ENCODE results near the gene NYNRIN.

NYNRIN gene

DNA sequence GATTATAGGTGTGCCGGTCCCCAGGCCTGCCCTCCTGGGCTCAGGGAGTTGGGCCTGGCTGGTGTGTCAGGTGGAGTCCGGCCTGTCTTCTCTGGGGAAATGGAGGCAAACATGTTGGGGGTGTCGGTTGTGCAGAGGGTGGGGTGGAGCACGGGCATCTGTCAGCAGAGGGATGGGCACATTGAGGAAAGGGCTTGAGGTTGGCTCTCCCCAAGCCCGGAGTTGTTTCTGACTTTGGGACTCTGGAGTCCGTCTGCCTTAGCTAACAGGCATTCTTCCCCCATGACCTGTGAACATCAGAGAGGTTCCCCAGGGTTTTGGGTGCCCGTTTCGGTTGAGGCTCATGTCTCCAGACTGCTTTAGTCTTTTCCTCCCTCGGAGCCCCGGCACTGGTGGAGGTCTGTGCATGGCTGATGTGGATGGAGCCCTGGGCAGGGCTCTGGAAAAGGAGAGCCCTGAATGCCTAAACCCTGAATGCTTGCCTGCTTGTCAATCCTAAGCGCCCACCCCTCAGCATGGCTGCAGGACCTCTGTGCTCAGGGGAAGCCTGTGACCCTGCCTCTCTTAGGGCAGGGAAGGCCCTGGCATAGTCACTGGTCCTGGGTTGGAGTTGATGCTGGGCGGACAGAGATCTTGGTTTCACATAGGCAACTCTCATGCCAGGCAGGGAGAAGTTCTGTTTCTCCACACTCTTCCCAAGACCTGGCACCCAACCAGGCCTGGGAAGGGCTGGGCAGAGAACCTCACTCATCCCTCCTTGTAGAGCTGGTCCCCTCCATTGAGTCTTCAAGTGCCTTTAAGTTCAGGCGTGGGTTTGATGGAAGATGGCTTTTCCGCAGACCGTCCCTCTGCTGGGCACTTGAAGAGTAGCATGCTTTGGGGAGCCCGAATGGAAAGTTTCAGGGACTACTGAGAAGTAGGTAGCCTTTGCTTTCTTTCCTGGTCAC lies 12.9 kb downstream of the NYNRIN start:
- H3K4me3 ChIP-seq (ENCODE audit: low read depth, low read length) = no peak overlapping the region
- TF ChIP-seq, protein P1, sequence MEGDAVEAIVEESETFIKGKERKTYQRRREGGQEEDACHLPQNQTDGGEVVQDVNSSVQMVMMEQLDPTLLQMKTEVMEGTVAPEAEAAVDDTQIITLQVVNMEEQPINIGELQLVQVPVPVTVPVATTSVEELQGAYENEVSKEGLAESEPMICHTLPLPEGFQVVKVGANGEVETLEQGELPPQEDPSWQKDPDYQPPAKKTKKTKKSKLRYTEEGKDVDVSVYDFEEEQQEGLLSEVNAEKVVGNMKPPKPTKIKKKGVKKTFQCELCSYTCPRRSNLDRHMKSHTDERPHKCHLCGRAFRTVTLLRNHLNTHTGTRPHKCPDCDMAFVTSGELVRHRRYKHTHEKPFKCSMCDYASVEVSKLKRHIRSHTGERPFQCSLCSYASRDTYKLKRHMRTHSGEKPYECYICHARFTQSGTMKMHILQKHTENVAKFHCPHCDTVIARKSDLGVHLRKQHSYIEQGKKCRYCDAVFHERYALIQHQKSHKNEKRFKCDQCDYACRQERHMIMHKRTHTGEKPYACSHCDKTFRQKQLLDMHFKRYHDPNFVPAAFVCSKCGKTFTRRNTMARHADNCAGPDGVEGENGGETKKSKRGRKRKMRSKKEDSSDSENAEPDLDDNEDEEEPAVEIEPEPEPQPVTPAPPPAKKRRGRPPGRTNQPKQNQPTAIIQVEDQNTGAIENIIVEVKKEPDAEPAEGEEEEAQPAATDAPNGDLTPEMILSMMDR (IDR thresholded peaks at IDR 0.05; ENCODE audit: low read depth, low read length) = peak; percentile 82

DNA sequence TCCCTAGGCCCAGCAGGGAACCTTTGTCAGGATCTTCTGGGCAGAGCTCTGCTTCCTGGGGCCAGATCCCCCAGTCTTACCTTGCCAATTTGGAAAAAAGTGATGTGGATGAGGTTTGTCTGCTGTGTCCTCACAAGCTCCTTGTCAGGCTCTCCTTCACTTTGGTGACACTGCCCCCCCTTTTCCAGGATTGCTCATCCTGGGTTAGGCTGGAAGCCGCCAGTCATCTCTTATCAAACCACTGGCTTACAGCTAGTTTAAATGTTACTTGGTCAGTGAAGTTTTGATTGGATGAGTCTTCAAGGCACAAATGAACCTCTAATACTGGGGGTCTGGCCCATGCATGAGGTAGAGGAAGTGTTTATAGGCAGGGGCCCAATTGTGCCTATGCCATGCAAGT lies 15.3 kb downstream of the NYNRIN start:
- TF ChIP-seq, protein P1 (IDR thresholded peaks at IDR 0.05; ENCODE audit: low read depth, low read length) = no peak
- no peak overlapping the region for H3K4me3 ChIP-seq (ENCODE audit: low read depth, low read length)

DNA sequence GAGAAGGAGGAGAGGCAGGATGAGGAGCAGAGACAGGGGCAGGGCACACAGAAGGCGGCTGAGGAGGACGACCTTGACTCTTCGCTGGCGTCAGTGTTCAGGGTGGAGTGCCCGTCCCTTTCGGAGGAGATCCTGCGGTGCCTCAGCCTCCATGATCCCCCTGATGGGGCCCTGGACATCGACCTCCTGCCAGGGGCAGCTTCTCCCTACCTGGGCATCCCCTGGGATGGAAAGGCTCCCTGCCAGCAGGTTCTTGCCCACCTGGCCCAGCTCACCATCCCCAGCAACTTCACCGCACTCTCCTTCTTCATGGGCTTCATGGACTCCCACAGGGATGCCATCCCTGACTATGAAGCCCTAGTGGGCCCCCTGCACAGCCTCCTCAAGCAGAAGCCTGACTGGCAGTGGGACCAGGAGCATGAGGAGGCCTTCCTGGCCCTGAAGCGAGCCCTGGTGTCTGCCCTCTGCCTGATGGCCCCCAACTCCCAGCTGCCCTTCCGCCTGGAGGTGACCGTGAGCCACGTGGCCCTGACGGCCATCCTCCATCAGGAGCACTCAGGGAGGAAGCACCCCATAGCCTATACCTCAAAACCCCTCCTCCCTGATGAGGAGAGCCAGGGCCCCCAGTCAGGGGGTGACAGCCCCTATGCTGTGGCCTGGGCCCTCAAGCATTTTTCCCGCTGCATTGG lies 16.1 kb downstream of the NYNRIN start:
- no peak overlapping the region for H3K4me3 ChIP-seq (ENCODE audit: low read depth, low read length)

DNA sequence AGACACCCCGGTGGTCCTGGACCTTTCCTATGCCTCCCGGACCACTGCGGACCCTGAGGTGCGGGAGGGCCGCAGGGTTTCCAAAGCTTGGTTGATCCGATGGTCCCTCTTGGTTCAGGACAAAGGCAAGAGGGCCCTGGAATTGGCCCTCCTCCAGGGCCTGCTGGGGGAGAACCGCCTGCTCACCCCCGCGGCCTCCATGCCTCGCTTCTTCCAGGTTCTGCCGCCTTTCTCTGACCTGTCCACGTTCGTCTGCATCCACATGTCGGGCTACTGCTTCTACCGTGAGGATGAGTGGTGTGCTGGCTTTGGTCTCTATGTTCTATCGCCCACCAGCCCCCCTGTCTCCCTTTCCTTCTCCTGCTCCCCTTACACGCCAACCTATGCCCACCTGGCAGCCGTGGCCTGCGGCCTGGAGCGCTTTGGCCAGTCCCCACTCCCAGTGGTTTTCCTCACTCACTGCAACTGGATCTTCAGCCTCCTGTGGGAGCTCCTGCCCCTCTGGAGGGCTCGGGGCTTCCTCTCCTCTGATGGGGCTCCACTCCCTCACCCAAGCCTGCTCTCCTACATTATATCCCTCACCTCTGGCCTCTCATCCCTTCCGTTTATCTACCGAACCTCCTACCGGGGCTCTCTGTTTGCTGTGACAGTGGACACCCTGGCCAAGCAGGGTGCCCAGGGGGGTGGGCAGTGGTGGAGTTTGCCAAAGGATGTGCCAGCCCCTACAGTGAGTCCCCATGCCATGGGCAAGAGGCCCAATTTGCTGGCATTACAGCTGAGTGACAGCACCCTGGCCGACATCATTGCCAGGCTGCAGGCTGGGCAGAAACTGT lies 16.8 kb downstream of the NYNRIN start:
- TF ChIP-seq, protein P1 (IDR thresholded peaks at IDR 0.05; ENCODE audit: low read depth, low read length) = no peak

More for the DNA sequence above, 16.1 kb downstream of the NYNRIN start:
- TF ChIP-seq, protein P1 (IDR thresholded peaks at IDR 0.05; ENCODE audit: low read depth, low read length) = no peak

DNA sequence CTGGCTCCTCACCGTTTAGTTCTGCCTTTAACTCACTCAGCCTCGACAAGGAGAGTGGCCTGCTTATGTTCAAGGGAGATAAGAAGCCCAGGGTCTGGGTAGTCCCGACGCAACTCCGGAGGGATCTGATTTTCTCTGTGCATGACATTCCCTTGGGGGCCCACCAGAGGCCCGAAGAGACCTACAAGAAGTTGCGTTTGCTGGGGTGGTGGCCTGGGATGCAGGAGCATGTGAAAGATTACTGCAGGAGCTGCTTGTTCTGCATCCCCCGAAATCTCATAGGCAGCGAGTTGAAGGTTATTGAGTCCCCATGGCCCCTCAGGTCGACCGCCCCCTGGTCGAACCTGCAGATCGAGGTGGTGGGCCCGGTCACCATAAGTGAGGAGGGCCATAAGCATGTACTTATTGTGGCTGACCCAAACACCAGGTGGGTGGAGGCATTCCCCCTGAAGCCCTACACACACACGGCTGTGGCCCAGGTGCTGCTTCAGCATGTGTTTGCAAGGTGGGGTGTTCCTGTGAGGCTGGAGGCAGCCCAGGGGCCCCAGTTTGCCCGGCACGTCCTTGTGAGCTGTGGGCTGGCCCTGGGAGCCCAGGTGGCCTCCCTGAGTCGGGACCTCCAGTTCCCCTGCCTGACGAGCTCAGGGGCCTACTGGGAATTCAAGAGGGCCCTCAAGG lies 17.6 kb downstream of the NYNRIN start:
- no peak overlapping the region for H3K4me3 ChIP-seq (ENCODE audit: low read depth, low read length)

More for the DNA sequence above, 16.8 kb downstream of the NYNRIN start:
- H3K4me3 ChIP-seq (ENCODE audit: low read depth, low read length) = no peak overlapping the region

More for the DNA sequence above, 17.6 kb downstream of the NYNRIN start:
- TF ChIP-seq, protein P1 (IDR thresholded peaks at IDR 0.05; ENCODE audit: low read depth, low read length) = no peak
